CD4-positive, alpha-beta T cell treated with Interleukin-4 for 1 hour (primary cell): ENCODE data around the gene SLC26A9.
"Not testable (repeated sequence)": the region's sequence is repeated elsewhere in the genome, so short reads cannot be mapped to it uniquely, and the experiment has no call there.

ENCODE experiments used
- DNase-seq, 2 donors: peaks; one replicate each; pipeline ENCODE4 v3.0.0-alpha.2; 2020 to 2022

The SLC26A9 gene

GRCh38 chr1:205883792-205884191 is 59.5 kb downstream of the SLC26A9 start:
- no peak for DNase-seq

DNA sequence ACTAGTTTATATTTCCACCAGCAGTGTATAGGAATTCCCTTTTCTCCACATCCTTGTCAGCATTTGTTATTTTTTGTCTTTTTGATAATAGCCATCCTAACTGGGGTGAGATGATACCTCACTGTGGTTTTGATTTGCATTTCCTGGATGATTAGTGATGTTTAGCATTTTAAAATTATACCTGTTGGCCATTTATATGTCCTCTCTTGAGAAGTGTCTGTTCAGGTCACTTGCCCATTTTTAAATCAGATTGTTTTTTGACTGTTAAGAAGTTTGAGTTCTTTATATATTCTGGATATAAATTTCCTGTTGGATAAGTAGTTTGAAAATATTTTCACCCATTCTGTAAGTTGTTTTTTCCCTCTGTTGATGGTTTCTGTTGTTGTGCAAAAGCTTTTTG is 62.3 kb downstream of the SLC26A9 start:
- DNase-seq, result no peak

- no peak for DNase-seq
These were observed 63.3 kb downstream of the SLC26A9 start for GRCh38 chr1:205879974-205880373.

- DNase-seq, result no peak
These were observed 65.2 kb downstream of the SLC26A9 start for GRCh38 chr1:205878026-205878425.

GRCh38 chr1:205873148-205873547 is 70.1 kb downstream of the SLC26A9 start:
- DNase-seq, result not testable (repeated sequence)

DNA sequence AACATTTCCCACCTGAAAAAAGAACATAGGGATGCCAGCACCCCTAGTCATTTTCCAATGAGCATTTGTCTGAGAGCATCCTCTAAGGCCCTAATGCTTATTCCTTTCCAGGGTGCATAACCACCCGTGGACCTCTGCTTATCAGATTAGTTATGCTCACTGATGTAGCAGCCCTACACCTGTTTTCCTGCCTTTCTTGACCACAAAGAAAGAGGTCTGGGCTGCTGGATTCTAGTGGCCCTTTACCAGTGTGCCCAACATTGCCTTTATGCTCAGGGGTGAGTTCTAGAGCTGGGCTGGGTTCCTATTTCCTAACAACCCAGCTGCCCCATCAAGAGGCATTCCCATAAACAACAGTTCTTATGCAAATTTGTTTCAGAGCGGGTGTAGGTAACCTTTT is 73.0 kb downstream of the SLC26A9 start:
- no peak for DNase-seq
